SK-N-SH (cell line): Measurements from ENCODE around the gene COG3. TPM values are rescaled to one million over a fixed set of nuclear protein-coding genes. Genes with fewer than 3 reads are reported as not detected.

Source experiments
- CTCF ChIA-PET: fragments of 300-600, 350-600 bp; formaldehyde crosslinking; extraction: SDS; loops from one replicate; lab custom pipeline; 2021; lab: Yijun Ruan, JAX
- POLR2A ChIA-PET: fragments of 350-600 bp; sonication (Branson Sonifier 250); formaldehyde crosslinking; extraction: SDS; loops from one replicate; lab custom pipeline; 2020; ENCODE audit warnings: antibody characterized with exemption, inconsistent platforms; lab: Yijun Ruan, JAX
- DNase-seq: peaks from one replicate; pipeline ENCODE4 v3.0.0; 2012
- H2AFZ ChIP-seq: fragments of 200-600 bp; sonication (generic); 2 replicates; pipeline ENCODE4 v1.8.1; 2016; ENCODE audit warnings: antibody characterized with exemption, mild to moderate bottlenecking, low read depth
- H3F3A ChIP-seq: fragments of 200-600 bp; sonication (generic); replicated peaks from 2 replicates; pipeline ENCODE3; 2016; ENCODE audit warnings: antibody characterized with exemption, mild to moderate bottlenecking; ENCODE audit not compliant: insufficient read depth
- H3K27ac ChIP-seq, 2 experiments: fragments of 200-500 bp in 1 of 2; fragments of 200-600 bp in 1 of 2; sonication (Bioruptor generic) in 1 of 2; sonication (generic), shearing (Covaris generic) in 1 of 2; 2 replicates each; pipeline versions ENCODE4 v1.5.1 to v1.6.1; 2014 to 2016; ENCODE audit warnings: low read depth in 2 of 2, inconsistent platforms in 1 of 2, low read length in 1 of 2, mild to moderate bottlenecking in 1 of 2, mixed read lengths in 1 of 2
- H3K27me3 ChIP-seq: fragments of 200-600 bp; sonication (generic), shearing (Covaris generic); 2 replicates; pipeline ENCODE4 v1.6.1; 2016; ENCODE audit warnings: mixed run types; ENCODE audit not compliant: insufficient read depth
- H3K36me3 ChIP-seq, 2 experiments: fragments of 200-500 bp in 1 of 2; fragments of 200-600 bp in 1 of 2; sonication (Bioruptor generic) in 1 of 2; sonication (generic) in 1 of 2; replicated peaks in 1 of 2; 2 replicates each; pipeline versions ENCODE3 to v1.5.1; 2014 to 2016; ENCODE audit warnings: low read length in 1 of 2, mild to moderate bottlenecking in 1 of 2; ENCODE audit not compliant: insufficient read depth in 2 of 2, control insufficient read depth in 1 of 2
- H3K4me1 ChIP-seq, 2 experiments: fragments of 200-500 bp in 1 of 2; fragments of 200-600 bp in 1 of 2; sonication (Bioruptor generic) in 1 of 2; sonication (generic), shearing (Covaris generic) in 1 of 2; 2 replicates each; pipeline versions ENCODE4 v1.5.1 to v1.6.1; 2014 to 2016; ENCODE audit warnings: low read depth in 1 of 2, low read length in 1 of 2, mixed run types in 1 of 2; ENCODE audit not compliant: insufficient read depth in 2 of 2, control insufficient read depth in 1 of 2
- H3K4me2 ChIP-seq: fragments of 200-600 bp; sonication (generic), shearing (Covaris generic); 2 replicates; pipeline ENCODE4 v1.6.1; 2017; ENCODE audit warnings: mixed run types
- H3K4me3 ChIP-seq, 2 experiments: fragments of 200-500 bp in 1 of 2; fragments of 200-600 bp in 1 of 2; sonication (Bioruptor generic) in 1 of 2; sonication (generic), shearing (Covaris generic) in 1 of 2; 2 replicates each; pipeline versions ENCODE4 v1.5.1 to v1.8.1; 2014 to 2016; ENCODE audit warnings: low read depth in 2 of 2, inconsistent platforms in 1 of 2, low read length in 1 of 2, mild to moderate bottlenecking in 1 of 2, mixed read lengths in 1 of 2, moderate library complexity in 1 of 2
- H3K79me2 ChIP-seq: fragments of 200-600 bp; sonication (generic); 2 replicates; pipeline ENCODE4 v1.8.1; 2017; ENCODE audit warnings: mild to moderate bottlenecking; ENCODE audit not compliant: insufficient read depth
- H3K9ac ChIP-seq: fragments of 200-600 bp; sonication (generic); 2 replicates; pipeline ENCODE4 v1.6.1; 2017; ENCODE audit warnings: mixed run types
- H3K9me2 ChIP-seq: fragments of 200-600 bp; sonication (generic); 2 replicates; pipeline ENCODE4 v1.6.1; 2017; ENCODE audit warnings: mixed run types
- H3K9me3 ChIP-seq: fragments of 200-600 bp; sonication (generic); 2 replicates; pipeline ENCODE4 v1.6.1; 2017; ENCODE audit warnings: mixed run types, mild to moderate bottlenecking, moderate library complexity
- H4K20me1 ChIP-seq: fragments of 200-600 bp; sonication (generic); 2 replicates; pipeline ENCODE4 v1.6.1; 2017; ENCODE audit warnings: mild to moderate bottlenecking, mixed run types; ENCODE audit not compliant: insufficient read depth
- CHD2 ChIP-seq: fragments of 150-350 bp; IDR thresholded peaks from 2 replicates; pipeline ENCODE4 v1.6.1; 2018; ENCODE audit warnings: low read length; ENCODE audit not compliant: partially characterized antibody
- CTCF ChIP-seq: fragments of 200-600 bp; sonication (generic); IDR thresholded peaks from 2 replicates; pipeline ENCODE4 v1.6.1; 2017; ENCODE audit warnings: antibody characterized with exemption, mild to moderate bottlenecking, moderate library complexity
- EP300 ChIP-seq, 2 experiments: IDR thresholded peaks; 2 replicates each; pipeline versions ENCODE4 v1.4.0 to v1.6.1; 2012; ENCODE audit warnings: borderline replicate concordance in 1 of 2, low read depth in 1 of 2, low read length in 1 of 2
- EZH2phosphoT487 ChIP-seq: fragments of 200-600 bp; sonication (generic); IDR thresholded peaks from 2 replicates; pipeline ENCODE4 v1.6.1; 2017; ENCODE audit warnings: low read depth, mixed run types, mild to moderate bottlenecking, antibody characterized with exemption, moderate library complexity, borderline replicate concordance
- FOSL2 ChIP-seq: IDR thresholded peaks from 2 replicates; pipeline ENCODE4 v1.4.0; 2012; ENCODE audit warnings: low read depth, mild to moderate bottlenecking, moderate library complexity, borderline replicate concordance
- FOXM1 ChIP-seq: IDR thresholded peaks from 2 replicates; pipeline ENCODE4 v1.4.0; 2012; ENCODE audit warnings: low read depth, mild to moderate bottlenecking
- GABPA ChIP-seq: IDR thresholded peaks from 2 replicates; pipeline ENCODE4 v1.4.0; 2012; ENCODE audit warnings: low read depth, mild to moderate bottlenecking
- JUND ChIP-seq: IDR thresholded peaks from 2 replicates; pipeline ENCODE4 v1.4.0; 2012
- MXI1 ChIP-seq: IDR thresholded peaks from 2 replicates; pipeline ENCODE4 v1.6.1; 2012; ENCODE audit warnings: mild to moderate bottlenecking, low read depth, low read length, improper control_type of control experiment
- NFIC ChIP-seq: IDR thresholded peaks from 2 replicates; pipeline ENCODE4 v1.4.0; 2012; ENCODE audit warnings: borderline replicate concordance
- POLR2AphosphoS5 ChIP-seq: IDR thresholded peaks from 2 replicates; pipeline ENCODE4 v1.6.1; 2012; ENCODE audit warnings: low read depth, low read length
- RFX5 ChIP-seq: IDR thresholded peaks from 2 replicates; pipeline ENCODE4 v1.6.1; 2012; ENCODE audit warnings: mild to moderate bottlenecking, improper control_type of control experiment, low read length
- RXRA ChIP-seq: IDR thresholded peaks from 2 replicates; pipeline ENCODE4 v1.4.0; 2012; ENCODE audit warnings: low read depth, mild to moderate bottlenecking, borderline replicate concordance
- SIN3A ChIP-seq: IDR thresholded peaks from 2 replicates; pipeline ENCODE4 v1.6.1; 2012; ENCODE audit warnings: low read depth, mild to moderate bottlenecking, low read length, moderate library complexity, borderline replicate concordance
- SMC3 ChIP-seq: IDR thresholded peaks from 2 replicates; pipeline ENCODE4 v1.6.1; 2012; ENCODE audit warnings: low read depth, low read length, improper control_type of control experiment
- USF2 ChIP-seq: fragments of 150-350 bp; IDR thresholded peaks from 2 replicates; pipeline ENCODE4 v1.6.1; 2017; ENCODE audit warnings: antibody characterized with exemption, low read length, low read depth, borderline replicate concordance
- YY1 ChIP-seq: IDR thresholded peaks from 2 replicates; pipeline ENCODE4 v1.4.0; 2012; ENCODE audit warnings: low read depth, mild to moderate bottlenecking
- WGBS: methylation state at CpG from one replicate; pipeline ENCODE4 v1.1.6; 2017; ENCODE audit warnings: low lambda C conversion rate; 5-methylcytosine and 5-hydroxymethylcytosine counted together
- polyA plus RNA-seq, 3 experiments: library from polyadenylated mRNA; depleted of rRNA; stranded (reverse); fragments of >200 nt; gene quantifications; 2 replicates each; pipeline ENCODE4 v1.2.3, GENCODE V29; 2012
- TF ChIP-seq, protein P1 (sequence below): IDR thresholded peaks from 2 replicates; pipeline ENCODE4 v1.4.0; 2012; ENCODE audit warnings: low read depth

The COG3 gene
- polyA plus RNA-seq, 1 of the 3 experiments (the other 2 are of a cell fraction), result 25.6 TPM

DNA sequence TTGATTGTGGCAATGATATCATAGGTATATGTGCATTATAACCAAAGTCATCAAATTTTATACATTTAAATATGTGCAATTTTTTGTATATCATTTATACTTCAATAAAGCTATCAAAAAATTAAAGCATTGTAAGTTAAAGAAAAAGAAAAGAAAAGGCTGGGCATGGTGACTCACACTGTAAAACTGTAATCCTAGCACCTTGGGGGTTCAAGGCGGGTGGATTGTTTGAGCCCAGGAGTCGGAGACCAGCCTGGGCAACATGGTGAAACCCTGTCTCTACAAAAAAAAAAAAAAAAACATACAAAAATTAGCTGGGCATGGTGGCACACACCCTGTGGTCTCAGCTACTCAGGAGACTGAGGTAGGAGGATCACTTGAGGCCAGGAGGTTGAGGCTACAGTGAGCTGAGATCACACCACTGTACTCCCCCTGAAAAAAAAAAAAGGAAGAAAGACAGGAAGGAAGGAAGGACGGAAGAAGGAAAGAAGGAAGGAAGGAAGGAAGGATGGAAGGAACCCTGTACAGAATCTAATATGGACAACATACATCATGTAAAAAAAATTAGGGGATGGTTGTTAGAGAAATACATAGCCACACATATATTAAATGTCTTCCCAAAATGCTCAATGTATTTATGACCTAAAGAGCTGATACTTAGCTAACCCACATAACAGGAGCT is 24.8 kb upstream of the COG3 start:
- DNase-seq, result no peak
- ChIA-PET POLR2A (no interaction called here), CTCF (interaction anchor here (0.6 to 1.2 kb wide), 2 partner anchors 21 to 25 kb away, joined by 3 to 4 read pairs; partner anchors contain the start of gene COG3)
- Histone ChIP-seq H3K79me2 (no peaks in the 10 kb centered on the region), H3K9ac (no peak overlapping the region), H3K27me3 (no peaks in the 10 kb centered on the region), H3K9me3 (no peaks in the 10 kb centered on the region), H3F3A (peaks cover 10% of the 10 kb centered on the region), H3K4me1 (peaks cover 0 to 5% of the 10 kb centered on the region in 2 experiments; a peak in 1 of 4 replicates), H4K20me1 (no peaks in the 10 kb centered on the region), H2AFZ (no peak overlapping the region), H3K27ac (0 out of 4 replicates have a peak overlapping the region, but pooled peaks of 1 of the 2 experiments have one; percentile 17), H3K36me3 (no peaks in the 10 kb centered on the region), H3K4me2 (no peak overlapping the region), H3K9me2 (no peaks in the 10 kb centered on the region), H3K4me3 (no peak overlapping the region)
- TF ChIP-seq, protein P1, sequence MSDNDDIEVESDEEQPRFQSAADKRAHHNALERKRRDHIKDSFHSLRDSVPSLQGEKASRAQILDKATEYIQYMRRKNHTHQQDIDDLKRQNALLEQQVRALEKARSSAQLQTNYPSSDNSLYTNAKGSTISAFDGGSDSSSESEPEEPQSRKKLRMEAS, result no peak
- no peak for TF ChIP-seq MXI1
- TF ChIP-seq USF2, result no peak
- no peak for TF ChIP-seq NFIC
- TF ChIP-seq FOXM1, result no peak
- TF ChIP-seq SIN3A, result no peak
- no peak for TF ChIP-seq RXRA
- TF ChIP-seq EZH2phosphoT487, result no peak
- TF ChIP-seq CHD2, result no peak
- TF ChIP-seq POLR2AphosphoS5, result no peak
- TF ChIP-seq YY1, result no peak
- TF ChIP-seq SMC3, result no peak
- no peak for TF ChIP-seq EP300 (IDR thresholded peaks at IDR 0.05; ENCODE audit: borderline replicate concordance in 1 of 2, low read depth in 1 of 2, low read length in 1 of 2)
- TF ChIP-seq CTCF, result no peak
- no peak for TF ChIP-seq FOSL2
- no peak for TF ChIP-seq JUND
- TF ChIP-seq RFX5, result no peak
- TF ChIP-seq GABPA, result no peak
- WGBS, result 84% methylated on average over 3 of the region's 3 CpGs
